GM21786 (cell line): ENCODE results near the gene CACNA1F.

Experiments
- ATAC-seq: cut with Tn5 transposase; IDR thresholded peaks from one replicate; pipeline ENCODE4 v1.9.1; 2021; ENCODE audit not compliant: unreplicated experiment

Gene CACNA1F

GRCh38 chrX:49231333-49232000 lies 1.7 kb downstream of the CACNA1F start:
- no peak for ATAC-seq

- peak; percentile 48 for ATAC-seq
Observed at GRCh38 chrX:49230500-49231232, 2.5 kb downstream of the CACNA1F start.

GRCh38 chrX:49228185-49228584 lies 5.0 kb downstream of the CACNA1F start:
- ATAC-seq, result no peak

DNA sequence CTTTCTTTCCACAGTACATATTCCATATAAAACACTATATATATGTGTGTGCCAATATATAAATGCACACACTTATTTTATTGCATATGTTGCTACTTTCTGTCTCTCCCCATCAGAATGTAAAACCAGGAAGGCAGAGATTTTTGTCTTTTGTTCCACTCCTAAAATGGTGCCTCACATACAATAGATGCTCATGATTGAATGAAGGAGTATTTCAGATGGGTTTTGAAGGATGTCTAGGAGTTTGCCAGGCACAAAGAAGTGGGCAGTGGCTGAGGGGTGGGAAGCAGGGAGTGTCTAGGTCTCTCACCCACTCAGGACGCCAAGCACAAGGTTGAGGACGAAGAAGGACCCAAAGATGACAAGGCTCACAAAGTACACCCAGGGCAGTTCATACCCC lies 5.4 kb downstream of the CACNA1F start:
- no peak for ATAC-seq

DNA sequence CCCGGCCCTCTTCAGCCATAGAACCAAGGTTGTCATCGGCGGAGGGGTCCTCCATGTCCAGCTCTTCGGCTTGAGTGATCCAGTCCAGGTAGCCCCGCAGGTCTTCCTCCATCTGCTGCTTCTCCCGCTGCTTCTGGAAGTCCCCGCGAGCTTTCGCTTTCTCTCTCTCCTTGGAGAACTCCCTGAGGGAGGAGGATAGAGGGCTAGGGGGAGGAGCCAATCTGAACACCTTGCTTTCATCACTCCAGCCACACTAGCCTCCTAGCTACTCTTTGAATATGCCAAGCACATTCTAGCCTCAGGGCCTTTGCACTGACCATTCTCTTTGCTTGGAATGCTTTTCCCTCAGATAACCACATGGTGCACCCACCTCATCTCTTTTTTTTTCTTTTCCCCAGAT lies 6.2 kb downstream of the CACNA1F start:
- no peak for ATAC-seq

DNA sequence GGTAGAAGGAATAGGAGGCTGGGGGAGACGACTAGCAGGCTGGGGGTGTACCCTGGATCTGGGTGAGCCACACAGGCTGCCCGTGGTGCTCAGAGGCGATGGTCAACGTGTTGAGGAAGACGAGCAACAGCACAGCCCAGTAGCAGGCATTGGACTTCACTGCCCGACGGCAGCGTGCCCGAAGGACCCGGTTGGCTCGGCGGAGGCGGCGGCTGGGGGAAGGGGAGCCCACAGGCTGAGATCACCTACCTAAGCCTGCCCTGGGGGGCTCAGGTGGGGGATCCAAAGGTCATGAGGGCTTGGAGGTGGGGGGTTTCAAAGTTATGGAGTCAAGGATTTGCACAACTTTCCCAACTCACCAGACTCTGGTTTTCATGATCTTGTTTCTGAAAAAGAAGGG lies 7.3 kb downstream of the CACNA1F start:
- ATAC-seq, result no peak

- ATAC-seq, result no peak
Observed at GRCh38 chrX:49221868-49222267, 11.3 kb downstream of the CACNA1F start.

DNA sequence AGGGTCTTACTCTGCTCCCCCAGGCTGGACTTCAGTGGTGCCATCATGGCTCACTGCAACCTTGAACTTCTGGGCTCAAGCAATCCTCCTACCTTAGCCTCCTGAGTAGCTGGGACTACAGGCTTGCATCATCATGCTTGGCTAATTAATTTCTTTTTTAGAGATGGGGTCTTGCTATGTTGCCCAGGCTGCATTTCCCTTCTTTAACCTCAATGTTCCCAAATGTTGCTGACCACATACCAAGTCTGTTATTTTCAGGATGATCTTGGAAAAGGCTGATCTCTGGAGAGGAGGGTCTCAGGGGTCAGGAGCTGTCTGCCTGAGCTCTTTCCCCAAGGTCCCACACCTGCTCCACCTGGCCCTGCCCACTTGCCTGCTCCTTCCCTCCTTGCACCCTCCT lies 13.0 kb downstream of the CACNA1F start:
- ATAC-seq, result no peak

- no peak for ATAC-seq
Observed at GRCh38 chrX:49214996-49215526, 18.1 kb downstream of the CACNA1F start.

- no peak for ATAC-seq
Observed at GRCh38 chrX:49214416-49214815, 18.7 kb downstream of the CACNA1F start.

GRCh38 chrX:49212861-49213260 lies 20.3 kb downstream of the CACNA1F start:
- no peak for ATAC-seq

GRCh38 chrX:49212209-49212608 lies 20.9 kb downstream of the CACNA1F start:
- ATAC-seq, result no peak

- no peak for ATAC-seq
Observed at GRCh38 chrX:49211074-49211473, 22.1 kb downstream of the CACNA1F start.

DNA sequence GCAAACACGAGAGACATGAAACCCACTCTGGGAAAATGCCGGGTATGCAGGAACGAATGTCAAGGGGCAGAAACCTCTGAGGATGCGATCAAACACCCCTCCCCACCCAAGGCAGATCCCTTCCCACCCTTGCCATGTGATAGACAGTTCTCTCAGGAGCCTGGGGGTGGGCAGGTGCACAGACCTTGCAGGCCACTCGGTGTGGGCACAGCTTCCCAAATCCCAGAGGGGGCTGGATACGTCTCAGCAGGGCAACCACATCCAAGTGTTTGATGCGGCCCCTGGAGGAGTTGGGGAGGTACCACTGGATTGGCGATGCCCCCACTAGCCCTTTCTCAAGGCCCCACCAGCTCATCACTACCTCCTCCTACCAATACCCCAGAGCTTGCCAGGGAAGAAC lies 22.7 kb downstream of the CACNA1F start:
- no peak for ATAC-seq

DNA sequence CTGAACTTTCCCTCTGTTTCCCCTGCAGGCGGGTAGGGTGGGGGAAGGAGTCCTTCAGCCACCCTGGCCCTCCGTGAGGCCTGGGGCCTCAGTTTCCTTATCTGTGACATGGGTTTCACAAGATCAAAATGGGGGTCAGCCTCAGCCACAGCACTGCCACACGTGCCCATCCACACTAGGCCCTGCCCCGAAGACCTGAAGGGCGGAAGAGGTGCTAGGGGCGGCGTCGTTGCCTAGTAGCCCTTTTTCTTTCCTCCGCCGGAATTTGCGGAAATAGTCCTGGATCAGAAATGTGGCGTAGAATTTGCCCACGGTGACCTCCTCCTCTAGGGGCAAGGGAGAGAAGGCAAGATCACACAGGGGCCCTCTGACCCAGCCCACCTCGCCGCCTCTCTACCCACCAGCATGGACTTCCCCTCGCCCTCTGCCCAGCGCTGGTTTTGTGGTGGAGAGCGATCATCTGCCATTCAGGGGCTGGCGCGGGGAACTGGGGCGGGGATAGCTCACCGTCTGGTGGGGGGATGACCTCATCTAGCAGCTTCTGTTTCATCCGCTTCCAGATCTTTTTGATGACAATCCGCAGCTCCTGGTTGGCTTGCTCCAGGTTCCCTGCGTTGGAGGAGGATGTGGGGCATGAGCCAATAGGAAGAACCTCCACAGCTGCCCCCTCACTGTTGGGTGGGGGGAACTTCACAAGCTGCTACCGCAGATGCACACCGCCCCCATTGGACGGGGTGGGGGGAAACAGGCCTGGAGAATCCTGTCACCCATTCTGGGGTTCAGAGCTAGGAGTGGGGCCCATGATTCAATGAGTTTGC lies 23.5 kb downstream of the CACNA1F start:
- ATAC-seq, result no peak

GRCh38 chrX:49208399-49208798 lies 24.7 kb downstream of the CACNA1F start:
- ATAC-seq, result no peak

DNA sequence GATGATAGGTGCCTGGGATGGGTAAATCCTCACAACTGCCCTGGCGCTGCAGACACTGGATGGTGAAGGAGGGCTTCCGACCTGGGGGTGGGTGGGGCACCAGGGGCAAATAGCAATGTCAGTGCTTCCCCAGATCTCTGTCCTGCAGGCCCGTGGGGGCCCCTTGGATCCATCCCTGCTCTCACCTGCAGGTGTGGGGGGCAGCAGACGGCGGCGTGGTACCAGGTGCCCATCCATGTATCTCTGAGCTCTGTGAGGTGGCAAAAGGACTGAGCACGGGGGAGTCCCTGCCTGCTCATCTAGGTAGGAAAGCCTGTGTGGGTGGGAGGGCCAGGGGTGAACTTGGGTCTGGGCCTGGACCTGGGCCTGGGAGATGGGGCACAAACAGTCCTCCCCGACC lies 26.6 kb downstream of the CACNA1F start:
- ATAC-seq, result no peak

GRCh38 chrX:49205443-49205842 lies 27.7 kb downstream of the CACNA1F start:
- ATAC-seq, result no peak

DNA sequence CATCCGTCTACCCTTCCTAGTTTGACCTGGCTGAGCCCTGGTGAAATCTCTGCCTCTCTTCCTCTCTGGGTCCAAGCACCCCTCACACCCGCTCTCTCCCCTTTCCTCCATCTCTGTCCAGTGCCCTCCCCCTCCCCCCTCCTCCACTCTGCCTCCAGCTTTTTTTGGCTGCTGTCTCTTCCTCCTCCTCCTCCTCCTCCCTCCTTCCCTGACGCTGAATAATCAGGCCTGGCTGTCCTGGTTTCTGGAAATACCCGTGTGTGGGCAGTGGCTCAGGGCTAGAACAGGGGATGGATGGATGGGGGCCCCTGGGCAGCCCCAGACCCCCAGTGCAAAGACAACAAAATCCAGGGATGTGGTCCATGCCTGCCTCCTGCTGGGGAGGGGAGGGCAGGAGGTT lies 28.4 kb downstream of the CACNA1F start:
- ATAC-seq, result no peak

GRCh38 chrX:49204017-49204416 lies 29.1 kb downstream of the CACNA1F start:
- no peak for ATAC-seq

DNA sequence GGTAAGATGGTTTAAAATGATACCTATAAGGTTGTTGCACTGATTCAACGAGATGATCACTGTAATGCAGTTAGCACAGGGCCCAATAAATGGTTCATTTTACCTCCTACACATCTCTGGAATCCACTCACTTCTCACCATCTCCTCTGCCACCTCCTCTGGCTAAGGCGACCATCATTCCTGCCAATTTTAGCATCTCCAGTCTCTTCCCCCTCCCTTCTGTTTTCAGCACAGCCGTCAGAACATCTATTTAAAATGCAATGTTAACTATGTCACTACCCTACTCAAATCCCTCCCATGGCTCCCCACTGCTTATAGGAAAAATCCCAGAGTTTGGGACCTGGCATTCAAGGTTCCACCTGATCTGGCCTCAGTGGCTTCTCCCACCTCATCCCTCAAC lies 29.6 kb downstream of the CACNA1F start:
- ATAC-seq, result no peak

DNA sequence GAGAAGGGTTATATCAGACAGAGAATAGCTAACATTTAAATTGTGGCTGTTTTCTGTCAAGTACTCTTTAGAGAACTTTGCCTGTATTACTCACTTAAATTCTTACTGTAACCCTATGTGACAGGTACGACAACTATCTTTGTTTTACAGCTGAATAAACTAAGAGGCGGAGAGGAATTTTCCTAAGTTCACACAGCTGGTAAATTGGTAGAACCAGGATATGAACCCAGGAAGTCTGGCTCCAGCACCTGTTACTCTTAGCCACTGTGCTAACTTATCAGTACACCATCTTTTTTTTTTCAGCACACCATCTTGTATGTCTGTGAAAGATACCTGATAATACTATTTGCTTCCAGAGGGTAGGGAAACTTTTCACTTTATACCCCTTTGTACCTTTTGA lies 31.1 kb downstream of the CACNA1F start:
- ATAC-seq, result no peak
